HG02571 (cell line): ENCODE measurements around the gene LTF.
"Not testable (repeated sequence)": the region's sequence is repeated elsewhere in the genome, so short reads cannot be mapped to it uniquely, and the experiment has no call there.

Experiments used
- ATAC-seq: cut with Tn5 transposase; IDR thresholded peaks from one replicate; pipeline ENCODE4 v1.9.1; 2021; ENCODE audit warnings: mild to moderate bottlenecking, moderate library complexity; ENCODE audit not compliant: unreplicated experiment

Gene LTF

GRCh38 chr3:46416811-46417510, 47.7 kb downstream of the LTF start:
- no peak for ATAC-seq

- no peak for ATAC-seq
Measured at GRCh38 chr3:46416125-46416810, 48.4 kb downstream of the LTF start.

- ATAC-seq: no peak
Measured at GRCh38 chr3:46414739-46415138, 50.0 kb downstream of the LTF start.

GRCh38 chr3:46413951-46414350, 50.8 kb downstream of the LTF start:
- ATAC-seq: no peak

- no peak for ATAC-seq
Measured at GRCh38 chr3:46412786-46413298, 51.9 kb downstream of the LTF start.

- ATAC-seq: no peak
Measured at GRCh38 chr3:46411271-46411670, 53.4 kb downstream of the LTF start.

GRCh38 chr3:46410669-46411068, 54.0 kb downstream of the LTF start:
- ATAC-seq: no peak

- no peak for ATAC-seq
Measured at GRCh38 chr3:46409739-46410489, 54.8 kb downstream of the LTF start.

- no peak for ATAC-seq
Measured at GRCh38 chr3:46408853-46409252, 55.9 kb downstream of the LTF start.

- no peak for ATAC-seq
Measured at GRCh38 chr3:46407970-46408369, 56.7 kb downstream of the LTF start.

GRCh38 chr3:46406788-46407611, 57.7 kb downstream of the LTF start, which contains the start of the genes CCR5AS and CCRL2:
CCR5AS (minus strand) TSS chr3:46407066.
CCRL2 (plus strand) TSS chr3:46407259; CDS start chr3:46408080, 821 bp downstream.
- no peak for ATAC-seq

- ATAC-seq: no peak
Measured at GRCh38 chr3:46406443-46406787, 58.3 kb downstream of the LTF start.

GRCh38 chr3:46405301-46406019, 59.2 kb downstream of the LTF start:
- no peak for ATAC-seq

GRCh38 chr3:46402902-46403301, 61.8 kb downstream of the LTF start:
- ATAC-seq: not testable (repeated sequence)

GRCh38 chr3:46401579-46401978, 63.1 kb downstream of the LTF start:
- no peak for ATAC-seq

GRCh38 chr3:46400846-46401245, 63.9 kb downstream of the LTF start:
- no peak for ATAC-seq

- no peak for ATAC-seq
Measured at GRCh38 chr3:46400000-46400734, 64.5 kb downstream of the LTF start.

- no peak for ATAC-seq
Measured at GRCh38 chr3:46399557-46399956, 65.1 kb downstream of the LTF start.

- no peak for ATAC-seq
Measured at GRCh38 chr3:46399098-46399497, 65.6 kb downstream of the LTF start.
